Esophagus squamous epithelium (tissue), 4 donors: Measurements from ENCODE around the gene SKA3.

Experiments used
- CTCF ChIP-seq, 6 experiments: fragments of 450-650 bp in 4 of 6; fragments of 200-600 bp in 2 of 6; sonication (generic) in 2 of 6; IDR thresholded peaks; one replicate each; pipeline ENCODE4 v1.5.1; 2016 to 2019; ENCODE audit warnings: antibody characterized with exemption in 6 of 6, mild to moderate bottlenecking in 4 of 6, moderate library complexity in 4 of 6
- POLR2A ChIP-seq, 4 donors: fragments of 450-650 bp; IDR thresholded peaks; one replicate each; pipeline ENCODE4 v1.6.1; 2017; ENCODE audit warnings: antibody characterized with exemption in 4 of 4, mild to moderate bottlenecking in 4 of 4, moderate library complexity in 3 of 4

GRCh38 chr13:21133077-21133476 is 43.3 kb downstream of the SKA3 start:
- no peak for TF ChIP-seq CTCF (IDR thresholded peaks at IDR 0.05)
- no peak for TF ChIP-seq POLR2A (IDR thresholded peaks at IDR 0.05)
